HG03025 (cell line): ENCODE measurements around the gene MYCN.
"Not testable (repeated sequence)": the region's sequence is repeated elsewhere in the genome, so short reads cannot be mapped to it uniquely, and the experiment has no call there.

Experiments
- ATAC-seq: cut with Tn5 transposase; IDR thresholded peaks from one replicate; pipeline ENCODE4 v1.9.1; 2021; ENCODE audit warnings: mild to moderate bottlenecking, moderate library complexity; ENCODE audit not compliant: unreplicated experiment, low FRiP score

The MYCN gene

GRCh38 chr2:15907461-15908324 is 32.7 kb upstream of the MYCN start:
- ATAC-seq: no peak

DNA sequence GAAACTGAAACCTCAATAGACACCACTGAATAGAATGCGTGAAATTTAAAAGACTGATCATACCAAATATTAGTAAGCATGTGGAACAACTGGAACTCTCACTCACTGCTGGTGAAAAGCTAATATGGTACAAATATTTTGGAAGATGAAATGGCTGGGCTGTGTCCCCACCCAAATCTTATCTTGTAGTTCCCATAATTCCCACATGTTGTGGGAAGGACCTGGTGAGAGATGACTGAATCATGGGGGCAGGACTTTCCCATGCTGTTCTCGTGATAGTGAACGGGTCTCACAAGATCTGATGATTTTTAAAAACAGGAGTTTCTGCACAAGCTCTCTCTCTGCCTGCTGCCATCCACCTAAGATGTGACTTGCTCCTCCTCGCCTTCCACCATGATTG is 32.0 kb upstream of the MYCN start:
- ATAC-seq: no peak

- no peak for ATAC-seq
These were observed 31.2 kb upstream of the MYCN start for GRCh38 chr2:15909157-15909556.

GRCh38 chr2:15909736-15910135 is 30.6 kb upstream of the MYCN start:
- ATAC-seq: no peak

GRCh38 chr2:15911270-15911669 is 29.1 kb upstream of the MYCN start:
- ATAC-seq: not testable (repeated sequence)

DNA sequence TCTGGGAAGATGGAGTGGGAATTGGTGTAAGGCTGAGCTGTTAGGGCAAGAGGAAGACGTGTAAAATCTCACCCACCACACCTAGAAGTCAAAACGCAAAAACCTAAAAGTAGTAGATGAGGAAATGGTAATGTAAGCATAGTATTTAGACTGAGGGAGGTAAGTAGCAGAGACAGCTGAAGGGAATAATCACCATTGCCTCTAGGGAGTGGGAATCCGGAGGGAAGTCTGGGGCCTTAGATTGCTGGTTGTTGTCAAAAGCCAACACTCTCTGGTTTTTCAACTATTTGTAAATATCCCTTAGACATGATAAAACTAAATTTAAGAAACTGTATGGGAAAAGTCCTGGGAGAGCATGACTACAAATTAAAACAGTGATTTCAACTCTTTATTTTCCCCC is 28.7 kb upstream of the MYCN start:
- no peak for ATAC-seq

DNA sequence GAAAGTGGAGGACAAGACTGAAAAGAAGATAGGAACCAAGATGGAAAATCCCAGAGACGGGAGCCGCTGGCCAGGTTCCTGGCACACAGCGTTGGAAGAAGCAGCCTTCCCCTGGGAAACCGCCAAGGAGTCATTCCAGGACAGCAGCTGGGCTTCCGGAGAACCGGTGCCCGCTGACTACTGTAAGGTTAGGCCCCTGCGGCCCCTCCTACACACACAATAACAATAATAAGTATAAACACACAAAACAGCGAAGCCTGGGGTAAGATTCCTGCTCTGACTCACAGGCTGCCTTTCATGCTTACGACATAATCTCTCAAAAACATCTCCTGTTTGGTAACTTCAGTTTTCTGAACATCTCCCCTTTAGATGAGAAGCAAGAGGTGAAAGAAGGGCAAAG is 28.1 kb upstream of the MYCN start:
- no peak for ATAC-seq

DNA sequence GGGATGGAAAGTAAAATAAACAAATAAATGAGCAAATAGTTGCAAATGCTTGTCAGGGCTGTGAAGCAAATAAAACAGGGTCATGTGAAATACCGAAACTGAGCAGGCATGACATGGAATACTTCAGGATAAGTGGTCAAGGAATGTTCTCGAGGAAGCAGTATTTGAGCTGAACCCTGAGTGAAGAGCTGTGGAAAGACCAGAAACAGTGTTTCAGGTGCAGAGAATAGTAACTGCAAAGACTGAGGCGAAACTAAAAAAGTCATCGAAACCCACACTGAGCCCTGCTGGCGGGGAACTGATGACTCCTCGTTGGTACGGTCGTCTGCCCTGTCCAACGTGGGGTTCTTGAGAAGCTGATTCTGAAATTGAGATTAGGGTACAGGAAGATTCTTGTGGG is 27.2 kb upstream of the MYCN start:
- ATAC-seq: no peak

DNA sequence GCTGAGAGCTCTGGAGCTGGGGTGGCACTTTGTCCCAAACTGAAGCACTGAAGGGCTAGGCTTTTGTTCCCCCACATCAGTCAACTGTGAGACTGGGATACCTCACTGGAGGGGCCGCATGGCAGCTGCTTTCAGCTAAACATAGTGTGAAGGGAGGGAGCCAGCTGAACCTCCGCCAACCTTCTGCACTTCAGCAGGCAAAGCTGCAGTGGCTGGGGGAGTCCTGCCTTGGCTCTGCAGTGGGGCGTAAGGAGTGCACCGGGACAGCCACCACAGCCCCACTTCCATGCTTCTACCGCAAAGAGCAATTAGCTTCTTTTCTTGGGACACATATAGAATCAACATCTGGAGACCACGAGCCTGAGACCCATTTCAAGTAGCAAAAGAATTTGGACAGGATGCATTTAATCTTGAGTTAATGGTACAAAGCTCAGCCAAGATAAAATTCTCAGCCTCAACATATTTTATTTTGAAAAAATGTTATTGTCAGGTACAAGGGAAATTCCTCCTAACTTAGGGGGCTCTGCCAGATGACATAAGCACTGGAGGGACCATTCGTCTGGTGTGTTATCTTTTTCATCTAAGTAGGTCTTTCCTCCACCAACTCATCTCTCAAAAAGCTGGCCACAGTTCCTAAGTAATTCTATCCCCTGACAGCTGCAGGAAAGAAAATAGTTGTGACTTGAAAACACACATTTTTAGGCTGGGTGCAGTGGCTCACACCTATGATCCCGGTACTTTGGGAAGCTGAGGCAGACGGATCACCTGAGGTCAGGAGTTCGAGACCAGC is 25.6 kb upstream of the MYCN start:
- ATAC-seq: no peak

- ATAC-seq: not testable (repeated sequence)
These were observed 24.8 kb upstream of the MYCN start for GRCh38 chr2:15915546-15915945.

DNA sequence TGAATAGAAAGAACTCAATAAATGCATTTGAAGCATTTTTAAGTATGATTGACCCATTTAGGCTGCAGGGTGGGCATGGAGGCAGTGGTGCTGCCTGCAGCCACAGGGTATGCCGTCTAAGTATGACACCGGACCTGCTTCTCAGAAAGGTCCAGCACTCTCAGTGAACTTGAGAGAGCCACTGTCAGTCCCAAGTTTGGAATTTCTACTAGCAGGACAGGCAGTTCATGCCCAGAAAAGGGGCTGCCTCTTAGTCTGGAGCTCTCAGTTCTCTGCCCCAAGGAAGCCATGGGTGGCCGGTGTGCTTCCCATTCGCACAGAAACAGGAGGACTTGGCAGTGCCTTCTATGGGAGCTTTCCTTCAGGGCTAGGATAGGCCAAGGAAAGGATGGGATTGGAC is 24.0 kb upstream of the MYCN start:
- ATAC-seq: no peak

DNA sequence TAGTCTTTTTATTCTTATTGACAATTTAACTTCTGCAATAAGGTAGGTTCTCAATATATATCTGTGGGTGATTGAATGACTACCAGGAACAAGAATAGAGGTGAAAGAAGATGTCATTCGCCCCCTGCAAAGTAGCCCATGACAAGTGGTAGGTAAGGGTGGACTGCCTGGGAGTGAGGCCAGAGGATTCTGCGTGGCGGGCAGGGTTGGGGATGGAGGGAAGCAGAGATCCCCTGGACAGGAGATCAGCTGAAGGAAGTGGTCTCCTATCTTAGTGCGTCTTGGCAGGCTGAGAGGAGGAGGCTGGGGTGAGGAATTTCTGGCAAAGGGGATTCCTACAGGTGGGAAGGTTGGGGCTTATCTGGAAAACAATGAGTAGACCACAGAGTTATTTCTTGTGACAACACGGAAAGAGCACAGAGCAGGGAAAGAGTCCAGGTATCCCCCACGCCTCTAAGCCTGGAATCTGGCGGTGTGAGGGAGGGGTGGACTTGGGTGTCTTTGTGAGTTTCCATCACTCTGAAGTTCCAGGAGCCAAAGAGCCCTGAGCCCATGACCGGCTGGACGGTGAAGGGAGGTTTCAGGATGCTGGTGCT is 21.5 kb upstream of the MYCN start:
- ATAC-seq: no peak

- ATAC-seq: no peak
These were observed 20.5 kb upstream of the MYCN start for GRCh38 chr2:15919716-15920434.

DNA sequence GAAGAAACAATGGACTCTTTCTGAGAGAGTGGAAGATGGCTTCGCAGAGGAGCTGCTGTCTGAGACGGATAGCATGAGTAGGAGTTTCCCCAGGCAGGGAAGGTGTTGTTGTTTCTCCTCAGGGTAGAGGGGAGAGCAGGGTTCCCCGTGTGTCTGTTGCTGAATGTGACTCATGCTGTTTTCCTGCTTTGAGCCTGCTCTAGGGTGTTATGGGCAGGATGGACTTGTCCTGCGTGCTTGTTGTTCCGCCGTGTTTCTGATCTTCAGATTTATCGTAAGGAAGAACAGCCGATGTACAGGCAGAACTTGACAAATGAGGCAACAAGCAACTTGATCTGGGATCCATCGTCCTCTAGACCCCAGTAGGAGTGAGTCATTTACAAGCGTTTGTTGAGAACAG is 19.7 kb upstream of the MYCN start:
- no peak for ATAC-seq

DNA sequence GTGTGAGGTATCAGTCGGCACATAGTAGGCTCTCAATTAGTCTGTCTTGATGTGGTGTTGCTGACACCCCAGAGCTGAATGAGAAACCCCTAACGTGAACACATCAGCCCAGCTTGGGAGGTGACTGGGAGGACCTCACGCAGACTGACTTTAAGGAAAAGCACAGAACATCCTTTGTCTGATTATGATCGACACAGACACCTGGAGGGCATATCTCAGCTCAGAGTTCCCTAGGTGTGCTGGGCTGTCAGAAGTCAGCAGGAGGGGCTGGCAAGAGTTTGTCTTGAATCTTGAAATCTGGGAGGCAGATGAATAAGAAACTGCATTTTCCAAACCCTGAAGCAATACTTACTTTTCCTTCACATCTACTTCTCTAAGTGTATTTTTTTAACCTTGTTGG is 16.8 kb upstream of the MYCN start:
- ATAC-seq: no peak

GRCh38 chr2:15925819-15926218 is 14.5 kb upstream of the MYCN start:
- no peak for ATAC-seq

GRCh38 chr2:15926252-15926651 is 14.1 kb upstream of the MYCN start:
- ATAC-seq: no peak

DNA sequence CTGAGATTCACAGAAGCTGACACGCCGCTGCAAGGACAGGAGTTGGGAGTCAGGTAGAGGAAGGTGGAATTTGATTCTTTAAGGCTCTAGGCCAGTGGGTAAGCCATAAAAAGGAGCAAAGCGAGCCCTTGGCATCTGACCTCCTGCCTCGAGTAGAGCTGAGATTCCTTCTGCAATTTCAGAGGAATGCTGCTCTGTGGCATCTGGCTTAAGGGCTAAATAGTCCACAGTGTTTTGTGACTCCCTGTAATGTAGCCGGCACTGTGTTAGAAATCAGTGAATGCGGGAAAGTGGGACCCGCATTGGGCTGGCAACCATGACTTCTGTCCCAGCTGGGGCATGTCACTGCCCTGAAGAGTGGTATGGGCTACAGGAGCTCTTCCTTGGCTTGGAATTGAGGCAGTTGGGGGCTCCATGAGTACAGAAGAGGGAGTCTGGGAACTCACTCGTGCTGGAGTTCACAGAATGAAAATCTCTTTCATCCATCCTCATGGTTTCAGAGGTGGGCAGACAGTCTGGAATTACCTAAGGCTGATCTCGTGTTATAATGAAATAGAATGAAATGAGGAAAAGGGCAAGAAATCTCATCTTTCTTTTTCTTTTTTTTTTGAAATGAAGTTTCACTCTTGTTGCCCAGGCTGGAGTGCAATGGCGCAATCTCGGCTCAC is 12.7 kb upstream of the MYCN start:
- ATAC-seq: no peak

GRCh38 chr2:15929008-15929407 is 11.3 kb upstream of the MYCN start:
- not testable (repeated sequence) for ATAC-seq

DNA sequence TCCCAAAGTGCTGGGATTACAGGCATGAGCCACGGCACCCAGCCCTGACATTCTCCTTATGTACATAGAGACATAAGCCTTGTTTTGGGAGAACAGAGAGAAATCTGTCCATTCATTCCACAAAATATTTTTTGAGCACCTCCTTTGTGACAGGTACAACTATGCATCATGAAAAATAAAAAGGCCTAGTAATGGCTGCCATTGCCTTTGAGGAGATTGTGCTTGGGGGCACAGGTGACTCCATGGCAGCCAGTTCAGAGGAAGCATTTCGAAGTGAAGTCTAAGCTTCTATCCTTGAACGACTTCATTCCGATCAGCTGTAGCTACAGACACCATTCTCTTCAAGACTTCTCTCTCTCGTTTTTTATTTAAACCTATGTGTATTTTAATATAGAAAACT is 10.5 kb upstream of the MYCN start:
- ATAC-seq: no peak
